MM.1S (cell line): Measurements from ENCODE around the gene ZHX3.

Experiments
- CTCF ChIP-seq: fragments of 300-600 bp; sonication (generic); IDR thresholded peaks from 2 replicates; pipeline ENCODE4 v1.5.1; 2016; ENCODE audit warnings: antibody characterized with exemption, low read length, mixed read lengths
- EZH2 ChIP-seq: fragments of 300-600 bp; sonication (generic); optimal IDR thresholded peaks from 2 replicates; pipeline ENCODE3; 2017; ENCODE audit warnings: low read depth, mild to moderate bottlenecking, antibody characterized with exemption, low read length, mixed read lengths
- EZH2phosphoT487 ChIP-seq: fragments of 300-600 bp; sonication (generic); IDR thresholded peaks from 2 replicates; pipeline ENCODE4 v1.6.1; 2018; ENCODE audit warnings: antibody characterized with exemption, low read length

- TF ChIP-seq EZH2phosphoT487, result no peak
- no peak for TF ChIP-seq CTCF
- TF ChIP-seq EZH2, result no peak
Observed at GRCh38 chr20:41202426-41202825, 115.1 kb downstream of the ZHX3 start.
